Mesodermal cell (in vitro differentiated cells): ENCODE data around the gene ZNF319.

Experiments
- H3K27ac ChIP-seq: 2 replicates; pipeline ENCODE4 v1.7.0; 2013; ENCODE audit warnings: mild to moderate bottlenecking, low read depth, low read length, moderate library complexity; ENCODE audit not compliant: severe bottlenecking
- H3K36me3 ChIP-seq: 2 replicates; pipeline ENCODE4 v1.7.1; 2013; ENCODE audit warnings: mild to moderate bottlenecking, low read length, moderate library complexity; ENCODE audit not compliant: control insufficient read depth, insufficient read depth
- H3K4me1 ChIP-seq: one replicate; pipeline ENCODE4 v1.7.1; 2013; ENCODE audit warnings: mild to moderate bottlenecking, low read length; ENCODE audit not compliant: insufficient read depth, control insufficient read depth, poor library complexity, severe bottlenecking
- H3K4me3 ChIP-seq: 2 replicates; pipeline ENCODE4 v1.7.0; 2013; ENCODE audit warnings: low read length, control low read depth, mild to moderate bottlenecking; ENCODE audit not compliant: insufficient read depth, poor library complexity, severe bottlenecking; ENCODE audit errors: extremely low read depth
- H3K9me3 ChIP-seq: 2 replicates; pipeline ENCODE4 v1.7.1; 2013; ENCODE audit warnings: mild to moderate bottlenecking, low read length, moderate library complexity; ENCODE audit not compliant: control insufficient read depth
- WGBS, 2 experiments: methylation state at CpG; one replicate each; pipeline ENCODE4 v1.1.5; 2013; ENCODE audit warnings: missing lambda C conversion rate in 2 of 2; ENCODE audit not compliant: insufficient coverage in 2 of 2; 5-methylcytosine and 5-hydroxymethylcytosine counted together

The ZNF319 gene

GRCh38 chr16:57995721-57996405, 4.6 kb downstream of the ZNF319 start:
- peaks cover 40% of the 10 kb centered on the region for H3K36me3 ChIP-seq
- WGBS, 2 experiments: 87 to 94% methylated on average over 7 to 14 of the region's 18 CpGs
- no peak overlapping the region for H3K4me3 ChIP-seq
- peaks cover 14% of the 10 kb centered on the region for H3K4me1 ChIP-seq
- H3K9me3 ChIP-seq: no peaks in the 10 kb centered on the region
- no peak overlapping the region for H3K27ac ChIP-seq

- Histone ChIP-seq H3K27ac (no peak overlapping the region), H3K36me3 (peaks cover 40% of the 10 kb centered on the region), H3K9me3 (no peaks in the 10 kb centered on the region), H3K4me1 (peaks cover 14% of the 10 kb centered on the region), H3K4me3 (no peak overlapping the region)
- WGBS, 2 experiments: 33 to 52% methylated on average over 2 to 4 of the region's 4 CpGs
Observed at GRCh38 chr16:57994778-57995177, 5.7 kb downstream of the ZNF319 start.

DNA sequence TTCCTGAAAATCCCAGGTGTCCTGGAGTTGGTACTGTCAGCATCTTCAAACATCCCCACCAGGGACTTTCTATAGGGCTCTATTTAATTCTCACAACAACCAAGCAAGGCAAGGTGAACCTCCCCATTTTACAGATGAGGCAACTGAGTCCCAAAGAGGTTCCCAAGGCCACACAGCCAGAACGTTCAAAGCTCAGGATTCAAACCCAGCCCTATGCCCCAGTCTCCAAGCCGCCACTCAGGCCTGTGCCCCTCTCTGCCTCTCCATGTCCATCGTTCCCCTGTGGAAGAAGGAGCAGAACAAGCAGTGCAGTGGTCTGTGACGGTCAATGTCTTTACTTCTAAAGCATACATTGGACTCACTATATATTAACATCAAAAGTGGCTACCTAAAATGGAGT, 6.1 kb downstream of the ZNF319 start:
- H3K27ac ChIP-seq: no peak overlapping the region
- H3K36me3 ChIP-seq: peaks cover 40% of the 10 kb centered on the region
- no peaks in the 10 kb centered on the region for H3K9me3 ChIP-seq
- 97 to 100% methylated on average over 3 of the region's 4 CpGs for WGBS, 2 experiments
- no peak overlapping the region for H3K4me3 ChIP-seq
- H3K4me1 ChIP-seq: peaks cover 14% of the 10 kb centered on the region

GRCh38 chr16:57993897-57994296, 6.6 kb downstream of the ZNF319 start:
- Histone ChIP-seq H3K9me3 (no peaks in the 10 kb centered on the region), H3K27ac (no peak overlapping the region), H3K4me1 (peaks cover 11% of the 10 kb centered on the region), H3K4me3 (no peak overlapping the region), H3K36me3 (peaks cover 40% of the 10 kb centered on the region)
- WGBS, 2 experiments: 89 to 100% methylated on average over 2 to 3 of the region's 5 CpGs

DNA sequence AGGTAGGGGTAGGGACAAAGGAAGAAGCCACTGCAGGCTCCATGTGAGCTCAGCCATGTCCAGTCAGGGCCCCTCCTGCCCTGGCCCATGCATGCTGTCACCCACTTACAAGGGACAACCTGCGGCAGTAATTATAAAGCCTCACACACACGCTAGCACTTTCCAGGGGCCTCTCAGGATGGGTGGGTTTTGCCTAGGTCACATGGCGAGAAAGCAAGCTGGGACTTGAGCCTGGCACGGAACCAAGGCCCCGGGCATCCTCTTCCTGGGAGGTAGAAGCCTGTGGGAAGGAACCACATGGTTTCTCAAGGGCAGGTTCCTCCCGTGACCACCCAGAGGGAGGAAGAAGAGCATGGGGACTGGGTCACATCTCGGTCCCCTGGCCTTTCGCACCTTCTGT, 7.0 kb downstream of the ZNF319 start:
- H3K9me3 ChIP-seq: no peaks in the 10 kb centered on the region
- H3K4me1 ChIP-seq: peaks cover 8% of the 10 kb centered on the region
- no peak overlapping the region for H3K4me3 ChIP-seq
- peaks cover 40% of the 10 kb centered on the region for H3K36me3 ChIP-seq
- WGBS, 2 experiments: 94 to 95% methylated on average over 6 to 8 of the region's 8 CpGs
- no peak overlapping the region for H3K27ac ChIP-seq

- 90 to 95% methylated on average over 6 of the region's 6 CpGs for WGBS, 2 experiments
- Histone ChIP-seq H3K36me3 (peaks cover 28% of the 10 kb centered on the region), H3K4me1 (peaks cover 5% of the 10 kb centered on the region), H3K27ac (no peak overlapping the region), H3K9me3 (no peaks in the 10 kb centered on the region), H3K4me3 (no peak overlapping the region)
Observed at GRCh38 chr16:57992084-57992483, 8.4 kb downstream of the ZNF319 start.

- Histone ChIP-seq H3K27ac (no peak overlapping the region), H3K36me3 (peaks cover 26% of the 10 kb centered on the region), H3K4me3 (no peak overlapping the region), H3K9me3 (no peaks in the 10 kb centered on the region), H3K4me1 (peaks cover 5% of the 10 kb centered on the region)
- 92 to 94% methylated on average over 8 to 9 of the region's 11 CpGs for WGBS, 2 experiments
Observed at GRCh38 chr16:57991551-57992059, 8.9 kb downstream of the ZNF319 start.

GRCh38 chr16:57988929-57989328, 11.5 kb downstream of the ZNF319 start:
- Histone ChIP-seq H3K9me3 (no peaks in the 10 kb centered on the region), H3K36me3 (peaks cover 5% of the 10 kb centered on the region), H3K4me1 (no peaks in the 10 kb centered on the region), H3K4me3 (no peak overlapping the region), H3K27ac (no peak overlapping the region)
- WGBS, 2 experiments: 75% methylated on average over 1 of the region's 1 CpG; no CpG with 5 or more reads in 1 of the 2 experiments

GRCh38 chr16:57987441-57988177, 12.9 kb downstream of the ZNF319 start:
- 93 to 94% methylated on average over 3 to 6 of the region's 8 CpGs for WGBS, 2 experiments
- no peak overlapping the region for H3K4me3 ChIP-seq
- no peaks in the 10 kb centered on the region for H3K36me3 ChIP-seq
- no peak overlapping the region for H3K27ac ChIP-seq
- no peaks in the 10 kb centered on the region for H3K4me1 ChIP-seq
- no peaks in the 10 kb centered on the region for H3K9me3 ChIP-seq

- H3K4me1 ChIP-seq: no peaks in the 10 kb centered on the region
- no peaks in the 10 kb centered on the region for H3K9me3 ChIP-seq
- 64 to 71% methylated on average over 4 to 7 of the region's 9 CpGs for WGBS, 2 experiments
- H3K4me3 ChIP-seq: no peak overlapping the region
- no peaks in the 10 kb centered on the region for H3K36me3 ChIP-seq
- no peak overlapping the region for H3K27ac ChIP-seq
Observed at GRCh38 chr16:57986196-57986595, 14.3 kb downstream of the ZNF319 start.
